ENCODE results near the gene MVB12B. TPM values are rescaled to one million over a fixed set of nuclear protein-coding genes. Genes with fewer than 3 reads are reported as not detected.

Gene MVB12B
- total RNA-seq, 4 donors from 2014 or later = 15.7 to 27.3 (median 22.7) TPM

GRCh38 chr9:126527109-126527825 is 200.6 kb downstream of the MVB12B start:
- Histone ChIP-seq H3K9me3 (no peaks in the 10 kb centered on the region), H3K4me3 (no peak overlapping the region), H3K27ac (no peak overlapping the region), H3K27me3 (peaks cover 50% of the 10 kb centered on the region), H3K4me1 (no peaks in the 10 kb centered on the region), H3K36me3 (no peaks in the 10 kb centered on the region)
- 87 to 93% methylated on average over 3 to 20 of the region's 20 CpGs for WGBS, 2 donors (ENCODE audit: low coverage in 1 of 2)
- in situ Hi-C loops (cut with MboI; ENCODE audit: low pct_ligation_motif_present in 1 of 4, low pct_unique_long_range_greater_than_20kb in 1 of 4, low sequenced_read_pairs in 3 of 4) = no loop called here
- DNase-seq = no peak
- intact Hi-C loops (cut with DNase I; ENCODE audit: low total_unique reads) = no loop called here
- TF ChIP-seq POLR2AphosphoS5 (IDR thresholded peaks at IDR 0.05) = no peak
- TF ChIP-seq POLR2A (IDR thresholded peaks at IDR 0.05) = no peak
- TF ChIP-seq, protein P1, sequence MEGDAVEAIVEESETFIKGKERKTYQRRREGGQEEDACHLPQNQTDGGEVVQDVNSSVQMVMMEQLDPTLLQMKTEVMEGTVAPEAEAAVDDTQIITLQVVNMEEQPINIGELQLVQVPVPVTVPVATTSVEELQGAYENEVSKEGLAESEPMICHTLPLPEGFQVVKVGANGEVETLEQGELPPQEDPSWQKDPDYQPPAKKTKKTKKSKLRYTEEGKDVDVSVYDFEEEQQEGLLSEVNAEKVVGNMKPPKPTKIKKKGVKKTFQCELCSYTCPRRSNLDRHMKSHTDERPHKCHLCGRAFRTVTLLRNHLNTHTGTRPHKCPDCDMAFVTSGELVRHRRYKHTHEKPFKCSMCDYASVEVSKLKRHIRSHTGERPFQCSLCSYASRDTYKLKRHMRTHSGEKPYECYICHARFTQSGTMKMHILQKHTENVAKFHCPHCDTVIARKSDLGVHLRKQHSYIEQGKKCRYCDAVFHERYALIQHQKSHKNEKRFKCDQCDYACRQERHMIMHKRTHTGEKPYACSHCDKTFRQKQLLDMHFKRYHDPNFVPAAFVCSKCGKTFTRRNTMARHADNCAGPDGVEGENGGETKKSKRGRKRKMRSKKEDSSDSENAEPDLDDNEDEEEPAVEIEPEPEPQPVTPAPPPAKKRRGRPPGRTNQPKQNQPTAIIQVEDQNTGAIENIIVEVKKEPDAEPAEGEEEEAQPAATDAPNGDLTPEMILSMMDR (IDR thresholded peaks at IDR 0.05) = no peak
- no peak for TF ChIP-seq EP300 (IDR thresholded peaks at IDR 0.05; ENCODE audit: low read depth)

- in situ Hi-C loops (cut with MboI; ENCODE audit: low pct_ligation_motif_present in 1 of 4, low pct_unique_long_range_greater_than_20kb in 1 of 4, low sequenced_read_pairs in 3 of 4) = no loop called here
- no peaks in the 10 kb centered on the region for H3K36me3 ChIP-seq
- no peak overlapping the region for H3K27ac ChIP-seq
These were observed 201.5 kb downstream of the MVB12B start for GRCh38 chr9:126528111-126528510.

GRCh38 chr9:126528915-126529314 is 202.3 kb downstream of the MVB12B start:
- no peak for DNase-seq
- H3K36me3 ChIP-seq = no peaks in the 10 kb centered on the region
- in situ Hi-C loops (cut with MboI; ENCODE audit: low pct_ligation_motif_present in 1 of 4, low pct_unique_long_range_greater_than_20kb in 1 of 4, low sequenced_read_pairs in 3 of 4) (no loop called here), intact Hi-C loops (cut with DNase I; ENCODE audit: low total_unique reads) (no loop called here)
- H3K27me3 ChIP-seq = peaks cover 56% of the 10 kb centered on the region
- H3K27ac ChIP-seq = no peak overlapping the region
- H3K4me3 ChIP-seq = no peak overlapping the region
- WGBS, 2 donors (ENCODE audit: low coverage in 1 of 2) = 93 to 94% methylated on average over 5 to 10 of the region's 10 CpGs
- no peaks in the 10 kb centered on the region for H3K9me3 ChIP-seq
- TF ChIP-seq POLR2A (IDR thresholded peaks at IDR 0.05) (no peak), POLR2AphosphoS5 (IDR thresholded peaks at IDR 0.05) (no peak), EP300 (IDR thresholded peaks at IDR 0.05; ENCODE audit: low read depth) (no peak)
- TF ChIP-seq, protein P1 (IDR thresholded peaks at IDR 0.05) = no peak
- H3K4me1 ChIP-seq = no peaks in the 10 kb centered on the region

More at GRCh38 chr9:126528111-126528510, 201.5 kb downstream of the MVB12B start:
- Histone ChIP-seq H3K27me3 (peaks cover 48% of the 10 kb centered on the region), H3K9me3 (no peaks in the 10 kb centered on the region), H3K4me3 (no peak overlapping the region), H3K4me1 (no peaks in the 10 kb centered on the region)
- WGBS, 2 donors (ENCODE audit: low coverage in 1 of 2) = 94% methylated on average over 14 of the region's 14 CpGs; no CpG with 5 or more reads in 1 of the 2 donors
- TF ChIP-seq, protein P1 (IDR thresholded peaks at IDR 0.05) = no peak
- TF ChIP-seq POLR2AphosphoS5 (IDR thresholded peaks at IDR 0.05) = no peak
- TF ChIP-seq POLR2A (IDR thresholded peaks at IDR 0.05) = no peak
- no peak for TF ChIP-seq EP300 (IDR thresholded peaks at IDR 0.05; ENCODE audit: low read depth)
- no peak for DNase-seq
- intact Hi-C loops (cut with DNase I; ENCODE audit: low total_unique reads) = no loop called here

GRCh38 chr9:126531035-126531571 is 204.5 kb downstream of the MVB12B start:
- no peak for DNase-seq
- no peak for TF ChIP-seq POLR2AphosphoS5 (IDR thresholded peaks at IDR 0.05)
- TF ChIP-seq POLR2A (IDR thresholded peaks at IDR 0.05) = no peak
- TF ChIP-seq EP300 (IDR thresholded peaks at IDR 0.05; ENCODE audit: low read depth) = no peak
- TF ChIP-seq, protein P1 (IDR thresholded peaks at IDR 0.05) = no peak
- in situ Hi-C loops (cut with MboI; ENCODE audit: low pct_ligation_motif_present in 1 of 4, low pct_unique_long_range_greater_than_20kb in 1 of 4, low sequenced_read_pairs in 3 of 4) (no loop called here), intact Hi-C loops (cut with DNase I; ENCODE audit: low total_unique reads) (no loop called here)
- H3K27me3 ChIP-seq = peaks cover 65% of the 10 kb centered on the region
- H3K9me3 ChIP-seq = no peaks in the 10 kb centered on the region
- no peak overlapping the region for H3K27ac ChIP-seq
- no peaks in the 10 kb centered on the region for H3K4me1 ChIP-seq
- H3K4me3 ChIP-seq = no peak overlapping the region
- 60 to 76% methylated on average over 1 to 10 of the region's 10 CpGs for WGBS, 2 donors (ENCODE audit: low coverage in 1 of 2)
- H3K36me3 ChIP-seq = no peaks in the 10 kb centered on the region
